Hippocampal formation (tissue), 2 donors: Measurements from ENCODE around the gene SECISBP2L.

Experiments used
- DNase-seq, 2 donors: peaks; one replicate each; lab custom pipeline; 2025; lab: John Stamatoyannopoulos, UW

Gene SECISBP2L

GRCh38 chr15:48964898-48965297 is 81.3 kb downstream of the SECISBP2L start:
- no peak for DNase-seq

DNA sequence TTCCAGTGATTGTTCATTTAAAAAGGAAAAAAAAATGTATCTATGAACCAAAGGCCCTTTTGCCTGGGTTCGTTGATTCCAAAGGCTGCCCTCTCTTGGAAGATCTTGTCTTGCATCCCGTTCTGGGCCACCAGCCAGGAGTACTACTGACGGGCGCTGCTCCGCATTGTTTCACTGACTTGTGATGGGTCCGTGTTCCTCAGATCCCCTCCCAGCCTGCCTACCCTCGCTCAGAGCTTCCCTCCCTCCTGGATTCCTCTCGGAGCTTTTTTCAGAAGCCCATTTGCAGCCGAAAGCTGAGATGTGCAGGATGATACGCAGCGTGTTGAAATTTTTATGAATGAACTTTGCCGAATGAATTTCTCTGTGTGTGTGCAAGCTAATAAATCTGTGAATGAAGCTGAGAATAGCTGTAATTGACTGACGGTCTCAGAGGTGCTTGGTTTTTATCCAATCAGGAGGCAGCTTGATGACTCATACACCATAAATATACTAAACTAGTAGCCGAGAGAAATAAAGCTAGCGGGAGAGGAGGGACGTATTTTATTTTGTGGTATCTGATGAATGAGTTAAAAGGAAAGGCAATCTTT is 82.6 kb downstream of the SECISBP2L start, which contains the start of gene SHC4:
Gene SHC4 (minus strand): TSS at position 396 of the 590 bp plus-strand sequence. CDS start 904 bp downstream, outside the sequence.
- peak; percentile 66 to 79 for DNase-seq

DNA sequence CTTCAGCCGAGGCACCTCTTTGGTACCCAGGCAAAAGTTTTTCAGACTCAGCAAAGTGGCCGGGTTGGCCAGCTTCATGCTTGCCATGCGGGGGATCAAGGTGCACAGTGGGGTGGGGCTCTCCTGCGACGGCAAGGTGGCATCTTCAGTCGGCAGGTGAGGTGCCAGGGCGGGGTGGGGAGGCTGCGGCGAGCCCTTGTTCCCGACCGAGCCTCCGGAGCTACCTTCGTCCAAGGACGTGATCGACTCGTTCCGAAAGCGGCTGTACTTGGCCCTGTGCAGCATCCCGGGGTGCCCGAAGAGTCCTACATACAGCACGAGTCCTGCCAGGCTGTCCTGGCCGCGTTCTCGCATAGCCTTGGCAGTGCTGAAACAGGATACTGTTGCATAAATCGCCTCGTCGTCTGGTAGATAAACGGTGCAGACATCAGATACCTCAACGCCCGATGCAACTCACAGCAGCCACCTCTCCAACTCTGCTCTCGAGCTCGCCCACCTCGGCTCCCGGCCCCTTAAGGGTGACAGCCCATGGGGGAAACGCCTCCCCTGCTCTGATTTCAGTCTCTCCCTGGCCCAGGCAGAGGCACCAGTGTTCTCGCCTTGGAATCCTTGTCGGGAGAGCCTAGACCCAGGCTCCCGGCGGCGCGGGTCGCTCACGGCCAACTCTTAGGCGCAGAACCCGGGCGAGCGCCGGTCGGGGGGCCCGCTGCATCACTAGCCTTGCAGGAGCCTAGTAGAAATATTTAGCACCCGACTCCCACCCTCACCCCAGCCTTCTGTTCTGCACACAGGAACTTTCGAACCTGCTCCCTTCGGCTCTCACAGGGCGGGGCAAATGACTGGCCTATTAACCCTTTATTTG is 83.4 kb downstream of the SECISBP2L start:
- peak in 1 of 2 donors; percentile 11 for DNase-seq

DNA sequence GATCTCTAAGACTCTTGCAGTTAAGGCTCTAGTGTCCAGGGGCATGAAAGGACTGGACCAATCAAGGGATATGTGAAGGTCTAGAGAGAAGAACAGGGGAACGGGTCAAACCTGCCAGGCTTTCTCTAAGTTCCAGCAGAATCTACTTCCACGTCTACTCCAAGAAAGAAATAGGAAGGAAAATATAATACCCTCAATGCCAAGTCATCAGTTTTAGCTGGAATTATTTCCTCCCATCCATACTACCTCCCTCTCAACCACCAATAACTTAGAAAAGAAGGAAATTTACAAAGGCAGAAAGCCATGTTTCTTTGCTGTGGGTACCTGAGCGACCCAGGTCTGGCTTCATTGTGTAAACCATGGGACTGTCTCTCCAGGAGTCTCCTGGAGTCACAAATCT is 90.3 kb downstream of the SECISBP2L start:
- DNase-seq: no peak

DNA sequence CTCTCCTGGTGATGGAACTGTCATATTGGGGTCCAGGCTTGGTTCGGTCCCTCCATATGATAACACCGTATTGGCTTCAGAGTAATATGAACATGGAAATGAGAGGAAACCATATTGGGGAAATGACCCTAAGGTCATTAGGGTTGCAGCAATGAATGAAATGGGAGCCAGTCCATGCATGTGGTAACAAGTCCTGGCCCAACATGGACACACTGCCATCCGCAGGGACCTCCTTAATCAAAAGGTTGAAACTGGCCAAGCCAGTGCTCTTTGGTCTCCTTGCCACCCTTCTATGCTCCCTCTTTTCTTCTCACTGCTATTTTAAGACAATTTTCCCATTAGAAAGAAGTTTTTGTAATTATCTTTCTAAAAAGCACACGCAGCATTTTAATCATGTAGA is 90.9 kb downstream of the SECISBP2L start:
- DNase-seq: no peak

DNA sequence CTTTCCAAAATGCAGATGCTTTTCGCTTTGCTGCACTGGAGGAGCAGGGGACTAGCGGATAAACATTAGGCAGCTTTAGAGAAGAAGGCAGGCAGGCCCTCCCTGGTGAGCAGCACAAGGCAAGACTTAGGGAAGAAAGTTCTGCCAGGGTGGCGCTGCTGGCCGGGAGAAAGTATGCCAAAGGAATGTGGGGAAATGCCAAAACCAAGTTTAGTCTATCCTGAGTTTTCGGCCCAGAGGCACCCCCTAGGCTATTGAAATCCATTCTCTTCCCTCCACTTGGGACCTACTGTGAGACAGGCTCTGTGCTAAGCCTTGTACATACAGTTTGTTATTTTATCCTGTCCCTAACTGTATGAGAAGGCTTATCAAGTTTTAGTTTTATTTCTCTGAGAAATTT is 91.7 kb downstream of the SECISBP2L start:
- no peak for DNase-seq

DNA sequence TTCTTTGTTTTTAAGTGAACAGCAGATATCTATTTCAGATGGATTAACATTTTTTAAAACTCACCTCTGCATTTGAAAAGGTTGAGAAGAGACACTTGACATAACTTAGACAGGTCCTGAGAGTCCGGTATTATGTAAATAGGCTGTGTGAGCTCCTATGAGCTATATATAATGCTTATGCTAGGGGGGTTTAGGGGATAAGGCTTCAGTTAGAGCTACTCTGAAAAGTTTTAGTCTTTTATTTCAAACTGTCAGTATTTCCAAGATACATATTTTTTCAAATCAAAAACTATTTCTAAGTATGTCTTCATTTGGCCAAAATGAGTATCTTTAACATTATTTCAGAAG is 99.4 kb downstream of the SECISBP2L start:
- no peak for DNase-seq

- DNase-seq: peak in 1 of 2 donors; percentile 1
These were observed 100.0 kb downstream of the SECISBP2L start for GRCh38 chr15:48946074-48946839.

GRCh38 chr15:48945386-48945785 is 100.9 kb downstream of the SECISBP2L start:
- no peak for DNase-seq

- no peak for DNase-seq
These were observed 104.3 kb downstream of the SECISBP2L start for GRCh38 chr15:48941904-48942303.

DNA sequence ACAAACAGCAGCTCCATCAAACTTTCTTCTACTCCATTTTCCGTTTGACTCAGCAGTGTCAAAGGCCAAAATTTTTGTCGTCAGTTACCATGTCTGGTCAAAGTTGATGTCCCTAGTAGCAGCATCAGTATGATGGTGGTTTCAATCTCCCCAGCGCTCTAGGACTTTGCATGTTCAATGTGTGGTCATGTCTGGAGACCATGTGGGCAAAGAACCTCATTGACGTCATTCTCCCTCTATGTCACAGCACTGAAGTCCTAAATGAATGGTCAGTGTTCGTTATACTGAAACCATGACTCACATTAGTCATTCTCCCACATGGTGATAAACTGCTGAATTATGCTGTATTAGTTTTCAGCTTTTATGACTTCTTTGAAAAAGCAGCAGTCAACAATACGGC is 105.7 kb downstream of the SECISBP2L start:
- no peak for DNase-seq

DNA sequence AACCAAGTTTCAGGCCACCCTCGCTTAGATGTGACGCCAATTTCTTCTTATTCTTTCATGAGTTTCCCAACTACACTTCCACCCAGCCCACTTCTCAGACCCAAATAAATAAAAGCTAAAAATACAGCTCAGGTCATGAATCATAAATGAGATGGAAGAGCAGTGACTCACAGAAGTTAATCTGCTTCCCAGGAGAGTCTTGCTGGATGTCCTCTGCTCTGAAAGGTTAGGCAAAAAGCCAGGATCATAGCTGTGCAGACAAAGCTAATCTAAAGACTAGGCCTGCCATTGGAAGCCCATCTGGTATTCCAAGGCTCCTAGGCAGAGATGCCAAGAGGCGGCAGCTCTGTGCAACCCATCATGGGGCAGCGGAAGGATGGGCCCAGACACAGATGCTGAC is 106.6 kb downstream of the SECISBP2L start:
- DNase-seq: no peak
